ENCODE results near the gene C3. TPM values are rescaled to one million over a fixed set of nuclear protein-coding genes. Genes with fewer than 3 reads are reported as not detected.

The C3 gene
- total and polyA plus RNA-seq, 10 donors = 5.8 to 182 (median 27.5) TPM

DNA sequence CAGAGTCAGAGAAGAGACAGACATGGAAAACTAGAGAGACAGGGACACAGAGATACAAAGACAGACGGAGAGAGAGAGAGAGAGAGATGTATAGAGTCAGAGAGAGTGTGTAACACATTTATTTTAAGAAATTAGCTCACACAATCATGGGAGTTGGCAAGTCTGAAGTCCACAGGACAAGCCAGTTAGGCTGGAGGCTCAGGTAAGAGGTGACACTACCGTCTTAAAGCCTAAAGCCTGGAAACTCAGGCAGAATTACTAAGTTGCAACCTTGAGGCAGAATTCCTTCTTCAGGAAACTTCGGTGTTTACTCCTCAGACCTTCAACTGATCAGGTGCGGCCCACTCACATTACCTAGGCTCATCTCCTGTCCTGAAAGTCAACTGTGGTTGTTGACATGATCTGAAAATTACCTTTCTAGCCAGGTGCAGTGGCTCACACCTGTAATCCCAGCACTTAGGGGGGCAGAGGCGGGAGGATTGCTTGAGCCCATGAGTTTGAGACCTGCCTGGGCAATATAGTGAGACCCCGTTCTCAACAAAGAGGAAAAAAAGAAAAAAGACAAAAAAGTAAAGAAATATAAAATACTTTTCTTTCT is 47.7 kb downstream of the C3 start:
- intact Hi-C loops (cut with DNase I; ENCODE audit: low total_unique reads) = no loop called here
- Histone ChIP-seq H3K4me3 (no peak overlapping the region), H3K36me3 (no peaks in the 10 kb centered on the region), H3K27ac (no peak overlapping the region), H3K4me1 (peaks cover 0 to 69% (median 36%) of the 10 kb centered on the region in 6 donors), H3K9me3 (no peaks in the 10 kb centered on the region), H3K27me3 (replicated peaks in 1 of 7) (peaks cover 0 to 20% (median 0%) of the 10 kb centered on the region in 7 donors)
- WGBS, 5 donors = 90 to 95% (median 93%) methylated on average over 6 of the region's 6 CpGs
- TF ChIP-seq POLR2A (IDR thresholded peaks at IDR 0.05) (no peak), POLR2AphosphoS5 (IDR thresholded peaks at IDR 0.05) (no peak)
- TF ChIP-seq, protein P1, sequence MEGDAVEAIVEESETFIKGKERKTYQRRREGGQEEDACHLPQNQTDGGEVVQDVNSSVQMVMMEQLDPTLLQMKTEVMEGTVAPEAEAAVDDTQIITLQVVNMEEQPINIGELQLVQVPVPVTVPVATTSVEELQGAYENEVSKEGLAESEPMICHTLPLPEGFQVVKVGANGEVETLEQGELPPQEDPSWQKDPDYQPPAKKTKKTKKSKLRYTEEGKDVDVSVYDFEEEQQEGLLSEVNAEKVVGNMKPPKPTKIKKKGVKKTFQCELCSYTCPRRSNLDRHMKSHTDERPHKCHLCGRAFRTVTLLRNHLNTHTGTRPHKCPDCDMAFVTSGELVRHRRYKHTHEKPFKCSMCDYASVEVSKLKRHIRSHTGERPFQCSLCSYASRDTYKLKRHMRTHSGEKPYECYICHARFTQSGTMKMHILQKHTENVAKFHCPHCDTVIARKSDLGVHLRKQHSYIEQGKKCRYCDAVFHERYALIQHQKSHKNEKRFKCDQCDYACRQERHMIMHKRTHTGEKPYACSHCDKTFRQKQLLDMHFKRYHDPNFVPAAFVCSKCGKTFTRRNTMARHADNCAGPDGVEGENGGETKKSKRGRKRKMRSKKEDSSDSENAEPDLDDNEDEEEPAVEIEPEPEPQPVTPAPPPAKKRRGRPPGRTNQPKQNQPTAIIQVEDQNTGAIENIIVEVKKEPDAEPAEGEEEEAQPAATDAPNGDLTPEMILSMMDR (IDR thresholded peaks at IDR 0.05 in 8 of 11, conservative IDR thresholded peaks at IDR 0.05 in 3 of 11) = no peak
- peak; percentile 6 for DNase-seq

DNA sequence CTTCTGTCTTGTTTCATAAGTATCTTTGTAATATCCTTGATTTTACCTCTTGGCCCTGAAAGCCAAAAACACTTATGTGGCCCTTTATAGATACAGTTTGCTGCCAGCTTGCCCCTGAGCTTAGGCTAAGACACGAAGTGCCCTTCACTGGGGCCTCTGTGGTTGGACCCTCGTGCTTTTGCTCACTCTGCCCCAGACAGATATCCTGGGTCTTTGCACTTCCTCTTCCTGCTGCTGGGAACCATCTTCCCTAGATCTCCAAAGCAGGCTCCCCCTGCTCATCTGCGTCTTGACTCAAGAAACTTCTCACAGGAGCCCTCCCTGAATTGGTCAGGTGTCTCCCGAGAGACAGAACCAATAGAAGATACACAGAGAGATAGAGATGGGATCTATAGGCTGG is 48.5 kb downstream of the C3 start:
- peaks cover 0 to 20% (median 0%) of the 10 kb centered on the region in 7 donors for H3K27me3 ChIP-seq (replicated peaks in 1 of 7)
- H3K4me1 ChIP-seq = peaks cover 0 to 69% (median 41%) of the 10 kb centered on the region in 6 donors
- H3K9me3 ChIP-seq = no peaks in the 10 kb centered on the region
- no peak overlapping the region for H3K4me3 ChIP-seq
- 41 to 68% (median 53%) methylated on average over 4 of the region's 4 CpGs for WGBS, 5 donors
- DNase-seq = peak; percentile 28
- no peak overlapping the region for H3K27ac ChIP-seq
- TF ChIP-seq, protein P1 (IDR thresholded peaks at IDR 0.05 in 8 of 11, conservative IDR thresholded peaks at IDR 0.05 in 3 of 11) = no peak
- no peak for TF ChIP-seq POLR2AphosphoS5 (IDR thresholded peaks at IDR 0.05)
- no peak for TF ChIP-seq POLR2A (IDR thresholded peaks at IDR 0.05)
- no peaks in the 10 kb centered on the region for H3K36me3 ChIP-seq
- intact Hi-C loops (cut with DNase I; ENCODE audit: low total_unique reads) = no loop called here

DNA sequence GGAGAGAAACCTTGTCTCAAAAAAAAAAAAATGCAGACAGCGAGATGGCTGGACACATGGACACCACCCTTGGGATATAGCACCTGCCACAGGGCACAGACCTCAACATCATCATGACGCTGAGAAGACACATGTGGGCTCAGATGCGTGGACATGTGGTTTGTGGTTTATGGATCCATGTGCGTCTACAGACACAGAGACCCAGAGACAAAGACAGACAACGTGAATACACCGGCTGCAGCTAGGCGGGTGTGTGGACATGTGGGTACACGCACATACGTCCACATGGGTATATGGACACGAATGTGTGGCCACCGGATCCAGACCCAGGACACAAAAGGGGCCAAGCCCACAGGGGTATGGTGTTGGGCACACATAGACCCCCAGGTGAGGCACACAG is 51.8 kb downstream of the C3 start:
- Histone ChIP-seq H3K27ac (peak overlapping the region in 7 of 8 donors; percentile 29 to 89 (median 76)), H3K4me1 (peaks cover 0 to 75% (median 29%) of the 10 kb centered on the region in 6 donors), H3K4me3 (peak overlapping the region in 7 of 8 donors; percentile 40 to 75 (median 47)), H3K27me3 (replicated peaks in 1 of 7) (peaks cover 0 to 6% (median 0%) of the 10 kb centered on the region in 7 donors), H3K36me3 (peaks cover 0 to 29% (median 5%) of the 10 kb centered on the region in 6 donors), H3K9me3 (no peaks in the 10 kb centered on the region)
- peak; percentile 59 for DNase-seq
- TF ChIP-seq POLR2AphosphoS5 (IDR thresholded peaks at IDR 0.05) = no peak
- TF ChIP-seq, protein P1 (IDR thresholded peaks at IDR 0.05 in 8 of 11, conservative IDR thresholded peaks at IDR 0.05 in 3 of 11) = no peak
- no peak for TF ChIP-seq POLR2A (IDR thresholded peaks at IDR 0.05)
- intact Hi-C loops (cut with DNase I; ENCODE audit: low total_unique reads) = no loop called here
- WGBS, 5 donors = 51 to 74% (median 70%) methylated on average over 11 of the region's 11 CpGs

DNA sequence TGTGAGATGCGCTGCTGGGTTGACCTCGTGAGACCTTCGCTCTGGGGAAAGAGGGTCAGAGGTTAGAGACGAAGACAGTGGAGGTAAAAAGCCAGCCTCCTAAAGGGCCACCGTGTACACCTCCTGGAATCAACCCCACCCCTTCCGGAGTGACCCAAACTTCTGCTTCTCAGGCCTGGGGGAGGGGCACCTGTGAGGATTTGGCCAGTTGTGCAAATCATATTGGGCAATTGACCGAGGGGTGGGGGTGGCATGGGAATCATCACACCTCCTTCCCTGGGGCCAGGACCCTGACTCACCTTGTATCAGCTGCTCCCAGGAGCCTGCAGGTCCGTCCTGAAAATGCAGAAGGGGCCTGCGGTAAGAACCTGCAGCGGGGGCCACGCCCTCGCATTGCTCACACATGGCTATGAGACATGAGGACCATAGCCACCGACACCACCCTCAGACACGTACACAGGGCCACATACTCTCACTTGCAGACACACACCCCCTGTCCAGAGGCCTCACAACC is 53.3 kb downstream of the C3 start:
- peaks cover 0 to 4% (median 0%) of the 10 kb centered on the region in 7 donors for H3K27me3 ChIP-seq (replicated peaks in 1 of 7)
- DNase-seq = peak; percentile 87
- no peaks in the 10 kb centered on the region for H3K9me3 ChIP-seq
- intact Hi-C loops (cut with DNase I; ENCODE audit: low total_unique reads) = no loop called here
- H3K4me3 ChIP-seq = peak overlapping the region in 4 of 8 donors; percentile 13 to 75 (median 47)
- whole genome bisulfite sequencing, 5 donors = 50 to 81% (median 62%) methylated on average over 14 of the region's 14 CpGs
- peaks cover 0 to 29% (median 5%) of the 10 kb centered on the region in 6 donors for H3K36me3 ChIP-seq
- peak overlapping the region in 6 of 8 donors; percentile 2 to 89 (median 76) for H3K27ac ChIP-seq
- peaks cover 0 to 89% (median 34%) of the 10 kb centered on the region in 6 donors for H3K4me1 ChIP-seq
- peak in 2 of 3 donors; percentile 38 for TF ChIP-seq POLR2AphosphoS5 (IDR thresholded peaks at IDR 0.05)
- no peak for TF ChIP-seq POLR2A (IDR thresholded peaks at IDR 0.05)
- TF ChIP-seq, protein P1 (IDR thresholded peaks at IDR 0.05 in 8 of 11, conservative IDR thresholded peaks at IDR 0.05 in 3 of 11) = no peak

Measured in spleen (tissue), 11 donors.